Liver (tissue), 9 donors: Measurements from ENCODE around the gene EMP1. TPM values are rescaled to one million over a fixed set of nuclear protein-coding genes. Genes with fewer than 3 reads are reported as not detected.

Source experiments
- DNase-seq: peaks from one replicate; pipeline ENCODE4 v3.0.0-alpha.2; 2017; ENCODE audit warnings: low spot score
- H3K27ac ChIP-seq, 2 donors: one replicate each; pipeline ENCODE4 v1.7.0; 2013; ENCODE audit warnings: inconsistent platforms in 2 of 2, low read length in 2 of 2, control low read depth in 1 of 2, low read depth in 1 of 2, mild to moderate bottlenecking in 1 of 2
- H3K27me3 ChIP-seq, 4 donors: one replicate each; pipeline versions ENCODE4 v1.6.1 to v1.7.0; 2013; ENCODE audit warnings: low read length in 3 of 4, inconsistent platforms in 1 of 4, mild to moderate bottlenecking in 1 of 4, moderate library complexity in 1 of 4; ENCODE audit not compliant: control insufficient read depth in 4 of 4, insufficient read depth in 4 of 4
- H3K36me3 ChIP-seq, 4 donors: one replicate each; pipeline versions ENCODE4 v1.6.1 to v1.7.0; 2013; ENCODE audit warnings: low read length in 3 of 4, mild to moderate bottlenecking in 3 of 4, low read depth in 1 of 4, moderate library complexity in 1 of 4; ENCODE audit not compliant: control insufficient read depth in 4 of 4, insufficient read depth in 3 of 4
- H3K4me1 ChIP-seq, 4 donors: one replicate each; pipeline versions ENCODE4 v1.6.1 to v1.7.0; 2013; ENCODE audit warnings: low read length in 3 of 4, mild to moderate bottlenecking in 3 of 4, moderate library complexity in 1 of 4; ENCODE audit not compliant: control insufficient read depth in 4 of 4, insufficient read depth in 4 of 4
- H3K4me3 ChIP-seq, 3 donors: one replicate each; pipeline versions ENCODE4 v1.6.1 to v1.7.0; 2013; ENCODE audit warnings: low read length in 3 of 3, control low read depth in 1 of 3, low read depth in 1 of 3, mild to moderate bottlenecking in 1 of 3
- H3K9ac ChIP-seq, 2 donors: one replicate each; pipeline ENCODE4 v1.7.0; 2013; ENCODE audit warnings: low read length in 2 of 2, mild to moderate bottlenecking in 2 of 2, moderate library complexity in 2 of 2, control low read depth in 1 of 2, low read depth in 1 of 2
- H3K9me3 ChIP-seq, 4 donors: one replicate each; pipeline versions ENCODE4 v1.6.1 to v1.7.0; 2013; ENCODE audit warnings: low read length in 3 of 4; ENCODE audit not compliant: control insufficient read depth in 4 of 4
- FOXA2 ChIP-seq: IDR thresholded peaks from 2 replicates; pipeline ENCODE4 v1.6.1; 2016; ENCODE audit warnings: antibody characterized with exemption
- NR2F2 ChIP-seq: IDR thresholded peaks from 2 replicates; pipeline ENCODE4 v1.6.1; 2016; ENCODE audit warnings: antibody characterized with exemption
- WGBS: extraction: QIAGEN DNeasy Blood & Tissue Kit; methylation state at CpG from one replicate; pipeline ENCODE4 v1.1.7; 2013; 5-methylcytosine and 5-hydroxymethylcytosine counted together
- polyA plus RNA-seq, 2 donors: library from polyadenylated mRNA; stranded (reverse) in 1 of 2; unstranded in 1 of 2; fragments of 200-250 nt in 1 of 2; fragments of >200 nt in 1 of 2; fragmentation: Nextera tagmentation in 1 of 2; extraction: Ambion mirVana in 1 of 2; gene quantifications; one replicate each; pipeline versions ENCODE4 v1.2.1 to v1.2.3, GENCODE V29; 2013 to 2015
- total RNA-seq, 2 donors: library from RNA; depleted of rRNA; stranded (reverse); fragments of >200 nt; gene quantifications; one replicate each; pipeline ENCODE4 v1.2.3, GENCODE V29; 2014
- donor health status: healthy.
- donor health status: healthy.
- donor health status: healthy.
- donor health status: healthy.
- donor health status: healthy.

Gene EMP1
- total and polyA plus RNA-seq, 4 donors = 1.6 to 5.6 (median 3.6) TPM

GRCh38 chr12:13268581-13268980, 72.1 kb downstream of the EMP1 start:
- H3K4me1 ChIP-seq = no peaks in the 10 kb centered on the region
- H3K27ac ChIP-seq = no peak overlapping the region
- TF ChIP-seq NR2F2 (no peak), FOXA2 (no peak)
- WGBS = 96% methylated on average over 6 of the region's 6 CpGs
- H3K36me3 ChIP-seq = no peaks in the 10 kb centered on the region
- no peaks in the 10 kb centered on the region for H3K27me3 ChIP-seq
- H3K4me3 ChIP-seq = no peak overlapping the region
- no peak for DNase-seq
- H3K9ac ChIP-seq = no peak overlapping the region
- H3K9me3 ChIP-seq = no peaks in the 10 kb centered on the region

Other genes starting within 250 kb of the EMP1 start
- gene GPRC5D, start 244.6 kb upstream of the EMP1 start, total RNA-seq = under 1 TPM in 1 of 2 donors, not detected in 1; 0.17 TPM
- under 1 TPM in 1 of 2 donors, not detected in 1; 0.13 TPM for gene GPRC5D, start 244.6 kb upstream of the EMP1 start, polyA plus RNA-seq
- gene HEBP1, start 196.5 kb upstream of the EMP1 start, total RNA-seq = 10 to 100 TPM; 27.7 to 33.6 TPM
- gene HEBP1, start 196.5 kb upstream of the EMP1 start, polyA plus RNA-seq = 10 to 100 TPM; 66.9 to 70.0 TPM
- 1 to 10 TPM; 4.4 to 8.0 TPM for gene FAM234B, start 152.3 kb upstream of the EMP1 start, total RNA-seq
- gene FAM234B, start 152.3 kb upstream of the EMP1 start, polyA plus RNA-seq = 1 to 10 TPM; 1.7 to 2.0 TPM
- gene GSG1, start 93.1 kb upstream of the EMP1 start, total RNA-seq = not detected
- gene GSG1, start 93.1 kb upstream of the EMP1 start, polyA plus RNA-seq = not detected